Testis (tissue), 2 donors: ENCODE data around the gene C11orf91.

Experiments
- POLR2A ChIP-seq: fragments of 450-650 bp; IDR thresholded peaks from one replicate; pipeline ENCODE4 v1.6.1; 2017; ENCODE audit warnings: antibody characterized with exemption, mild to moderate bottlenecking, moderate library complexity
- TF ChIP-seq, protein P1 (sequence below), 3 experiments: fragments of 450-650 bp in 2 of 3; fragments of 200-600 bp in 1 of 3; sonication (generic) in 1 of 3; IDR thresholded peaks; one replicate each; pipeline ENCODE4 v1.5.1; 2016 to 2019; ENCODE audit warnings: antibody characterized with exemption in 3 of 3, mild to moderate bottlenecking in 2 of 3, moderate library complexity in 1 of 3

DNA sequence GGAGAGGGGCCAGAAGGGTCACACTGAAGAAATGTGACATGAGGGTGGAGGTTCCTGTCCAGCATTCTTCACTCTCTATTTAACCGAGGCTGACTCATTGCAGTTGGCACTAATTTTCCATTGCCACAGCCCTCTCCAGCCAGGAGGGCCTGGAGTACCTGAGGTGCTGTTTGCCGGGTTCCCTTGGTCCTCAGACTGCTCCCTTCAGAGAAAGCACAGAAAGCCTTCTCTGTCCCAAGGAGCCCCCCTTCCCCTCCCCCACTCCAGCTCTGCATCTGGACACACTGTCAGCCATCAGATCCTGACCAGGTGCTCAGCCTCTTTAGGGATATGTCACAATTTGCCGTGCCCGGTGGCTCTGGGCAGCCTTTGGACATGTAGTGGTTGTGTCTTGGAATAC is 3.2 kb upstream of the C11orf91 start:
- TF ChIP-seq, protein P1, sequence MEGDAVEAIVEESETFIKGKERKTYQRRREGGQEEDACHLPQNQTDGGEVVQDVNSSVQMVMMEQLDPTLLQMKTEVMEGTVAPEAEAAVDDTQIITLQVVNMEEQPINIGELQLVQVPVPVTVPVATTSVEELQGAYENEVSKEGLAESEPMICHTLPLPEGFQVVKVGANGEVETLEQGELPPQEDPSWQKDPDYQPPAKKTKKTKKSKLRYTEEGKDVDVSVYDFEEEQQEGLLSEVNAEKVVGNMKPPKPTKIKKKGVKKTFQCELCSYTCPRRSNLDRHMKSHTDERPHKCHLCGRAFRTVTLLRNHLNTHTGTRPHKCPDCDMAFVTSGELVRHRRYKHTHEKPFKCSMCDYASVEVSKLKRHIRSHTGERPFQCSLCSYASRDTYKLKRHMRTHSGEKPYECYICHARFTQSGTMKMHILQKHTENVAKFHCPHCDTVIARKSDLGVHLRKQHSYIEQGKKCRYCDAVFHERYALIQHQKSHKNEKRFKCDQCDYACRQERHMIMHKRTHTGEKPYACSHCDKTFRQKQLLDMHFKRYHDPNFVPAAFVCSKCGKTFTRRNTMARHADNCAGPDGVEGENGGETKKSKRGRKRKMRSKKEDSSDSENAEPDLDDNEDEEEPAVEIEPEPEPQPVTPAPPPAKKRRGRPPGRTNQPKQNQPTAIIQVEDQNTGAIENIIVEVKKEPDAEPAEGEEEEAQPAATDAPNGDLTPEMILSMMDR (IDR thresholded peaks at IDR 0.05): no peak
- TF ChIP-seq POLR2A: no peak
